Spleen (tissue), 7 donors: ENCODE measurements around the gene ENDOV.

Experiments
- POLR2A ChIP-seq, 3 donors: fragments of 450-650 bp; IDR thresholded peaks; one replicate each; pipeline ENCODE4 v1.5.1; 2017; ENCODE audit warnings: antibody characterized with exemption in 3 of 3, mild to moderate bottlenecking in 1 of 3
- TF ChIP-seq, protein P1 (sequence below), 11 experiments: fragments of 200-600 bp in 7 of 11; fragments of 450-650 bp in 4 of 11; sonication (generic) in 4 of 11; IDR thresholded peaks in 8 of 11; conservative IDR thresholded peaks in 3 of 11; 1 replicate in 7 of 11; 2 replicates in 4 of 11; pipeline versions ENCODE4 v1.4.0 to v1.8.0; 2016 to 2021; ENCODE audit warnings: antibody characterized with exemption in 11 of 11, inconsistent platforms in 4 of 11, mild to moderate bottlenecking in 1 of 11
- donor health status: DM: no; HTN: no; CAD: no; lungs with moderate emphysema.
- donor health status: DM: no; HTN: no; CAD: no.
- donor health status: DM: no; HTN: no; CAD: no.

DNA sequence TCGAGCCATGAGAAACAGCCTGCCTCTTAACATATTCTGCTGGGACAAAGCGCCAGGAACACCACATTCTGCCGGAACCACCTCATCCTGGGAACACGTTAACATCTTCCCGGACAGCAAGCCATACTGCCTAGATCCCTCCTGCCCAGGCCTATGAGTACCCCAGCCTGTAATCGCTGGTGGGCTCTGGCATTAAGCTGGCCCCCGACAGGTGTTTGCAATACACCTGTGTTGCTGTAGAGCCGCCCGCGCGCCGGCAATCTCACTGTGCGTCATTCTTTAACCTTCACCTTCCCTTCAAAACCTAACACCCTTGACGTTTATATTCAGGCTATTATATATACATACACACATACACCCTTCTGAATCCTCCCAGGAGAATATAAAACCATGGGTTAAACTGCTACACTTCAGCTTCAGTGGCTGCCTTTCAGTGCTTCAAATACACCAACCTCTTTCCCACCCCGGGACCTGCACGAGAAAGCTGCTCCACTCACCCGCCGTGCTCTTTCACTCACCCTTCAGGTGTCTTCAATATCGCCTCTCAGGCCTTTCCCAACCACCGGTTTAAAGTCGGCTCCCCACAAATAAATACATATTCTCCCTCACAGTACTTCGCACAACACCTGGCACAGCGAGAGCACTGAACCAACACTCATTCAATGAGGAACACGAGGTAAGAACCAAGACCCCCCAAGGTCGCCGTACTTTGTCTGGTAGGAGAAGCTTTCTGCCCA is 1.0 kb upstream of the ENDOV start:
- TF ChIP-seq, protein P1, sequence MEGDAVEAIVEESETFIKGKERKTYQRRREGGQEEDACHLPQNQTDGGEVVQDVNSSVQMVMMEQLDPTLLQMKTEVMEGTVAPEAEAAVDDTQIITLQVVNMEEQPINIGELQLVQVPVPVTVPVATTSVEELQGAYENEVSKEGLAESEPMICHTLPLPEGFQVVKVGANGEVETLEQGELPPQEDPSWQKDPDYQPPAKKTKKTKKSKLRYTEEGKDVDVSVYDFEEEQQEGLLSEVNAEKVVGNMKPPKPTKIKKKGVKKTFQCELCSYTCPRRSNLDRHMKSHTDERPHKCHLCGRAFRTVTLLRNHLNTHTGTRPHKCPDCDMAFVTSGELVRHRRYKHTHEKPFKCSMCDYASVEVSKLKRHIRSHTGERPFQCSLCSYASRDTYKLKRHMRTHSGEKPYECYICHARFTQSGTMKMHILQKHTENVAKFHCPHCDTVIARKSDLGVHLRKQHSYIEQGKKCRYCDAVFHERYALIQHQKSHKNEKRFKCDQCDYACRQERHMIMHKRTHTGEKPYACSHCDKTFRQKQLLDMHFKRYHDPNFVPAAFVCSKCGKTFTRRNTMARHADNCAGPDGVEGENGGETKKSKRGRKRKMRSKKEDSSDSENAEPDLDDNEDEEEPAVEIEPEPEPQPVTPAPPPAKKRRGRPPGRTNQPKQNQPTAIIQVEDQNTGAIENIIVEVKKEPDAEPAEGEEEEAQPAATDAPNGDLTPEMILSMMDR (IDR thresholded peaks at IDR 0.05 in 8 of 11, conservative IDR thresholded peaks at IDR 0.05 in 3 of 11) = no peak
- TF ChIP-seq POLR2A (IDR thresholded peaks at IDR 0.05) = no peak
